Heart left ventricle (tissue), 16 donors: ENCODE data around the gene PDE5A. TPM values are rescaled to one million over a fixed set of nuclear protein-coding genes. Genes with fewer than 3 reads are reported as not detected.
A peak's percentile ranks its signal among the peaks of the same experiment; 100 is the strongest.

Source experiments
- ATAC-seq, 4 donors: fragments of 200-7000 bp; cut with Tn5 transposase; one replicate each; pipeline ENCODE4 v1.9.1; 2020 to 2022; ENCODE audit warnings: moderate library complexity in 4 of 4, mild to moderate bottlenecking in 3 of 4, moderate number of reproducible peaks in 1 of 4
- DNase-seq, 5 donors: peaks; one replicate each; pipeline ENCODE4 v3.0.0-alpha.2; 2020
- H3K27ac ChIP-seq, 12 donors: fragments of 200-600 bp; sonication (generic) in 4 of 12; one replicate each; pipeline versions ENCODE4 v1.5.0 to v1.8.0; 2016 to 2022; ENCODE audit warnings: mild to moderate bottlenecking in 2 of 12
- H3K27me3 ChIP-seq, 9 donors: fragments of 200-600 bp; sonication (generic) in 2 of 9; one replicate each; pipeline versions ENCODE4 v1.5.1 to v1.8.0; 2016 to 2022; ENCODE audit warnings: mild to moderate bottlenecking in 3 of 9
- H3K36me3 ChIP-seq, 9 donors: fragments of 200-600 bp; sonication (generic) in 2 of 9; one replicate each; pipeline versions ENCODE4 v1.5.0 to v1.8.0; 2018 to 2022; ENCODE audit warnings: mild to moderate bottlenecking in 2 of 9
- H3K4me1 ChIP-seq, 12 donors: fragments of 200-600 bp; sonication (generic) in 4 of 12; one replicate each; pipeline versions ENCODE4 v1.5.0 to v1.8.0; 2016 to 2022; ENCODE audit warnings: mild to moderate bottlenecking in 3 of 12
- H3K4me3 ChIP-seq, 12 donors: fragments of 200-600 bp; sonication (generic) in 4 of 12; one replicate each; pipeline versions ENCODE4 v1.5.0 to v1.8.0; 2017 to 2022; ENCODE audit warnings: mild to moderate bottlenecking in 9 of 12, moderate library complexity in 4 of 12
- H3K9me3 ChIP-seq, 12 donors: fragments of 200-600 bp; sonication (generic) in 4 of 12; one replicate each; pipeline versions ENCODE4 v1.5.0 to v1.8.0; 2016 to 2022; ENCODE audit warnings: mild to moderate bottlenecking in 1 of 12
- POLR2A ChIP-seq, 2 donors: fragments of 450-650 bp; IDR thresholded peaks; one replicate each; pipeline ENCODE4 v1.6.1; 2017; ENCODE audit warnings: antibody characterized with exemption in 2 of 2, mild to moderate bottlenecking in 2 of 2, moderate library complexity in 2 of 2
- WGBS, 4 donors: extraction: QIAGEN DNeasy Blood & Tissue Kit in 2 of 4; methylation state at CpG; one replicate each; pipeline versions ENCODE4 v1.1.5 to v1.1.7; 2013 to 2018; 5-methylcytosine and 5-hydroxymethylcytosine counted together
- intact Hi-C, 10 donors: fragments of 100-400 bp; cut with DNase I; formaldehyde crosslinking; loops; one replicate each; pipeline versions ENCODE4 v1.11.1 to v1.14.2; 2022
- polyA plus RNA-seq, 2 donors: library from polyadenylated mRNA; stranded (reverse); fragments of 200-250 nt; gene quantifications; one replicate each; pipeline ENCODE4 v1.2.3, GENCODE V29; 2013
- total RNA-seq, 9 donors: library from RNA; depleted of rRNA in 2 of 9; stranded (reverse); fragments of >200 nt in 2 of 9; fragmentation: NEBNext Ultra II Directional in 3 of 9; extraction: Animal tissue kit (Norgen Biotek cat#: 25700) in 3 of 9; gene quantifications; one replicate each; pipeline versions ENCODE4 v1.1.0 to v1.2.4, GENCODE V29; 2016 to 2023
- TF ChIP-seq, protein P1 (sequence below), 12 donors: fragments of 200-600 bp; sonication (generic) in 4 of 12; IDR thresholded peaks; one replicate each; pipeline versions ENCODE4 v1.5.0 to v1.8.0; 2018 to 2022; ENCODE audit warnings: antibody characterized with exemption in 12 of 12, mild to moderate bottlenecking in 5 of 12
- donor health status: ischemic (EF 13 %, LVEDD 7.1; RV severe dilation, severe dysfunction).
- donor health status: healthy with polysubstance abuse.
- donor health status: DM: no; HTN: yes; CAD: no.
- donor health status: DM: no; HTN: no; CAD: no.
- donor health status: ischemic (EF 25% LVEDD 6.9; RV normal size, moderate dysfunction).
- donor health status: ischemic (EF 25% LVEDD 5.7; RV mildly dilated, moderate dysfunction).
- donor health status: healthy.
- donor health status: DM: yes; HTN: yes; CAD: no.
- donor health status: ischemic (EF 35%, LVEDD 5.7; RV mildly dilated, moderate dysfunction).
- donor health status: nonischemic (EF 11% LVEDD 7.7; RV severe dilation, severe dysfunction).
- donor health status: DM: yes; HTN: yes; CAD: no.
- donor health status: PGD.
- donor health status: ischemic (EF 29% LVEDD 5.4; RV normal size, mild dysfunction).
- donor health status: nonischemic (EF 23%, LVEDD 6.1; RV moderate dilation, normal function).

The PDE5A gene
- total and polyA plus RNA-seq, 11 donors, result 1.6 to 20.6 (median 7.3) TPM

DNA sequence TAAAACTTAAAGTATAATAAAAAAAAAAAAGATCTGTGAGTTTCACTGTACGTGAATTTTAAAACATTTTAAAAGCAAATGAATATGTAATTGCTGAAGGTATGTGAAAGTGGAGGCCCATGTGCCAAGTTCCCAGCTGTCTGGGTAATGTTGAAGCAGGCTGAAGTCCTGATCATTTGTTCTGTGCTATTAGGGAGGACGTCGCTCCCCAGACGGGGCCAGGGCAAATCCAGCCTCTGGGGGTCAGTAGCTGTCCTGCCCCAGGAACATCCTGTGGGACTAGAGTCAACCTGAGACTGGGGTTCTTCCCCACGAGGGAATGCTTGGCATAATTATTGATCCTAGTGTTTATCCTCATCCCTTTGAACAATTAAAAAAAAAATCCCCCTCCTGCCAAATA lies 48.8 kb downstream of the PDE5A start:
- DNase-seq (peak in 2 of 5 donors; percentile 29 to 56), ATAC-seq (no peak)
- H3K9me3 ChIP-seq, result peaks cover 0 to 2% (median 0%) of the 10 kb centered on the region in 12 donors
- 73 to 82% (median 74%) methylated on average over 5 of the region's 5 CpGs for WGBS, 4 donors
- H3K27me3 ChIP-seq, result no peaks in the 10 kb centered on the region
- intact Hi-C loops, result no loop called here
- no peak for TF ChIP-seq POLR2A (IDR thresholded peaks at IDR 0.05)
- TF ChIP-seq, protein P1, sequence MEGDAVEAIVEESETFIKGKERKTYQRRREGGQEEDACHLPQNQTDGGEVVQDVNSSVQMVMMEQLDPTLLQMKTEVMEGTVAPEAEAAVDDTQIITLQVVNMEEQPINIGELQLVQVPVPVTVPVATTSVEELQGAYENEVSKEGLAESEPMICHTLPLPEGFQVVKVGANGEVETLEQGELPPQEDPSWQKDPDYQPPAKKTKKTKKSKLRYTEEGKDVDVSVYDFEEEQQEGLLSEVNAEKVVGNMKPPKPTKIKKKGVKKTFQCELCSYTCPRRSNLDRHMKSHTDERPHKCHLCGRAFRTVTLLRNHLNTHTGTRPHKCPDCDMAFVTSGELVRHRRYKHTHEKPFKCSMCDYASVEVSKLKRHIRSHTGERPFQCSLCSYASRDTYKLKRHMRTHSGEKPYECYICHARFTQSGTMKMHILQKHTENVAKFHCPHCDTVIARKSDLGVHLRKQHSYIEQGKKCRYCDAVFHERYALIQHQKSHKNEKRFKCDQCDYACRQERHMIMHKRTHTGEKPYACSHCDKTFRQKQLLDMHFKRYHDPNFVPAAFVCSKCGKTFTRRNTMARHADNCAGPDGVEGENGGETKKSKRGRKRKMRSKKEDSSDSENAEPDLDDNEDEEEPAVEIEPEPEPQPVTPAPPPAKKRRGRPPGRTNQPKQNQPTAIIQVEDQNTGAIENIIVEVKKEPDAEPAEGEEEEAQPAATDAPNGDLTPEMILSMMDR (IDR thresholded peaks at IDR 0.05), result no peak
- H3K36me3 ChIP-seq, result peaks cover 0 to 12% (median 0%) of the 10 kb centered on the region in 9 donors
- peaks cover 0 to 11% (median 0%) of the 10 kb centered on the region in 12 donors for H3K4me1 ChIP-seq
- peak overlapping the region in 2 of 12 donors; percentile 37 to 55 for H3K27ac ChIP-seq
- H3K4me3 ChIP-seq, result no peak overlapping the region

- 66 to 76% (median 70%) methylated on average over 5 of the region's 5 CpGs for WGBS, 4 donors
- no peak for ATAC-seq
- H3K9me3 ChIP-seq, result peaks cover 0 to 11% (median 0%) of the 10 kb centered on the region in 12 donors
These were observed 58.2 kb downstream of the PDE5A start for GRCh38 chr4:119570401-119570800.

GRCh38 chr4:119564106-119564505 lies 64.5 kb downstream of the PDE5A start:
- Histone ChIP-seq H3K27ac (no peak overlapping the region), H3K4me3 (no peak overlapping the region), H3K36me3 (peaks cover 0 to 72% (median 16%) of the 10 kb centered on the region in 9 donors), H3K4me1 (no peaks in the 10 kb centered on the region), H3K9me3 (peaks cover 0 to 23% (median 14%) of the 10 kb centered on the region in 12 donors), H3K27me3 (no peaks in the 10 kb centered on the region)
- TF ChIP-seq POLR2A (IDR thresholded peaks at IDR 0.05), result no peak
- TF ChIP-seq, protein P1 (IDR thresholded peaks at IDR 0.05), result no peak
- DNase-seq (no peak), ATAC-seq (no peak)
- intact Hi-C loops, result loop anchor here in 7 of 10 donors (5.0 to 10.0 kb wide), 4 partner anchors 61 to 488 kb away; partner anchors contain the start of gene PDE5A (in 5 of the 7)

More at GRCh38 chr4:119570401-119570800, 58.2 kb downstream of the PDE5A start:
- no peaks in the 10 kb centered on the region for H3K27me3 ChIP-seq
- intact Hi-C loops, result no loop called here
- H3K36me3 ChIP-seq, result peaks cover 0 to 15% (median 2%) of the 10 kb centered on the region in 9 donors
- no peak for DNase-seq
- TF ChIP-seq, protein P1 (IDR thresholded peaks at IDR 0.05), result no peak
- TF ChIP-seq POLR2A (IDR thresholded peaks at IDR 0.05), result no peak
- no peak overlapping the region for H3K4me3 ChIP-seq
- H3K4me1 ChIP-seq, result peaks cover 0 to 2% (median 0%) of the 10 kb centered on the region in 12 donors
- peak overlapping the region in 1 of 12 donors; percentile 50 for H3K27ac ChIP-seq

GRCh38 chr4:119559044-119559647 lies 69.5 kb downstream of the PDE5A start:
- TF ChIP-seq, protein P1 (IDR thresholded peaks at IDR 0.05), result peak; percentile 16 to 66 (median 51)
- no peak for TF ChIP-seq POLR2A (IDR thresholded peaks at IDR 0.05)
- ATAC-seq (no peak), DNase-seq (no peak)
- Histone ChIP-seq H3K27ac (peak overlapping the region in 1 of 12 donors; percentile 6), H3K4me3 (no peak overlapping the region), H3K36me3 (peaks cover 0 to 78% (median 7%) of the 10 kb centered on the region in 9 donors), H3K27me3 (no peaks in the 10 kb centered on the region), H3K4me1 (no peaks in the 10 kb centered on the region), H3K9me3 (peaks cover 0 to 13% (median 6%) of the 10 kb centered on the region in 12 donors)
- intact Hi-C loops, result loop anchor here in 8 of 10 donors (2.0 to 5.0 kb wide), 4 partner anchors 68 to 493 kb away; partner anchors contain the start of gene PDE5A (in 3 of the 8)
